Body of pancreas (tissue), 4 donors: ENCODE measurements around the gene MCTP1.

Experiments
- CTCF ChIP-seq, 7 experiments: fragments of 450-650 bp in 4 of 7; fragments of 200-600 bp in 3 of 7; sonication (generic) in 3 of 7; IDR thresholded peaks; one replicate each; pipeline ENCODE4 v1.5.1; 2016 to 2019; ENCODE audit warnings: antibody characterized with exemption in 7 of 7
- POLR2A ChIP-seq, 3 donors: fragments of 450-650 bp; IDR thresholded peaks; one replicate each; pipeline ENCODE4 v1.6.1; 2016; ENCODE audit warnings: antibody characterized with exemption in 3 of 3, mild to moderate bottlenecking in 2 of 3

- TF ChIP-seq CTCF (IDR thresholded peaks at IDR 0.05) (no peak), POLR2A (IDR thresholded peaks at IDR 0.05) (no peak)
Measured at GRCh38 chr5:94793816-94794198, 491.1 kb downstream of the MCTP1 start.
